CD8-positive, alpha-beta memory T cell (primary cell): ENCODE data around the gene GLRX. TPM values are rescaled to one million over a fixed set of nuclear protein-coding genes. Genes with fewer than 3 reads are reported as not detected.
A peak's percentile ranks its signal among the peaks of the same experiment; 100 is the strongest.

Experiments
- CTCF ChIA-PET: fragments of 350-600 bp; sonication (Branson Sonifier 250); formaldehyde crosslinking; loops from one replicate; lab custom pipeline; 2021; ENCODE audit warnings: antibody characterized with exemption; lab: Charles Lee
- POLR2A ChIA-PET: fragments of 350-600 bp; sonication (Branson Sonifier 250); formaldehyde crosslinking; loops from one replicate; lab custom pipeline; 2021; ENCODE audit warnings: antibody characterized with exemption; lab: Charles Lee
- DNase-seq, 5 donors: peaks; one replicate each; pipeline versions ENCODE4 v3.0.0 to v3.0.0-alpha.2; 2020 to 2022; ENCODE audit warnings: mixed read lengths in 1 of 5
- H3K27ac ChIP-seq: one replicate; pipeline ENCODE4 v1.7.0; 2013; ENCODE audit warnings: low read depth, mild to moderate bottlenecking, low read length, moderate library complexity
- H3K27me3 ChIP-seq: 2 replicates; pipeline ENCODE4 v1.7.0; 2013; ENCODE audit warnings: low read length, mild to moderate bottlenecking; ENCODE audit not compliant: insufficient read depth, poor library complexity, severe bottlenecking
- H3K36me3 ChIP-seq: 2 replicates; pipeline ENCODE4 v1.7.0; 2013; ENCODE audit warnings: mild to moderate bottlenecking, low read length, moderate library complexity; ENCODE audit not compliant: insufficient read depth
- H3K4me1 ChIP-seq: 2 replicates; pipeline ENCODE4 v1.7.0; 2013; ENCODE audit warnings: mild to moderate bottlenecking, low read length, moderate library complexity; ENCODE audit not compliant: insufficient read depth
- H3K4me3 ChIP-seq: 2 replicates; pipeline ENCODE4 v1.7.0; 2013; ENCODE audit warnings: mild to moderate bottlenecking, low read length
- H3K9me3 ChIP-seq: 2 replicates; pipeline ENCODE4 v1.7.0; 2013; ENCODE audit warnings: mild to moderate bottlenecking, low read length
- H3K27ac Mint-ChIP-seq, 8 donors: one replicate each; pipeline ENCODE4 v1.8.0; 2020 to 2021; ENCODE audit warnings: mixed read lengths in 8 of 8, mild to moderate bottlenecking in 6 of 8, inconsistent platforms in 3 of 8, moderate library complexity in 3 of 8
- H3K27me3 Mint-ChIP-seq, 2 donors: one replicate each; pipeline ENCODE4 v1.8.0; 2020 to 2021; ENCODE audit warnings: mixed read lengths in 2 of 2, mild to moderate bottlenecking in 1 of 2, moderate library complexity in 1 of 2
- H3K36me3 Mint-ChIP-seq, 3 donors: one replicate each; pipeline ENCODE4 v1.8.0; 2020 to 2021; ENCODE audit warnings: mixed read lengths in 3 of 3, inconsistent platforms in 1 of 3, mild to moderate bottlenecking in 1 of 3
- H3K4me1 Mint-ChIP-seq, 3 donors: one replicate each; pipeline ENCODE4 v1.8.0; 2020 to 2021; ENCODE audit warnings: mixed read lengths in 3 of 3, inconsistent platforms in 1 of 3, mild to moderate bottlenecking in 1 of 3
- H3K4me3 Mint-ChIP-seq, 7 donors: one replicate each; pipeline ENCODE4 v1.8.0; 2020 to 2021; ENCODE audit warnings: mixed read lengths in 7 of 7, mild to moderate bottlenecking in 6 of 7, moderate library complexity in 4 of 7, inconsistent platforms in 2 of 7
- H3K9me3 Mint-ChIP-seq, 5 donors: one replicate each; pipeline ENCODE4 v1.8.0; 2020 to 2022; ENCODE audit warnings: mixed read lengths in 5 of 5, mild to moderate bottlenecking in 3 of 5, moderate library complexity in 2 of 5, inconsistent platforms in 1 of 5
- polyA plus RNA-seq: library from polyadenylated mRNA; unstranded; fragments of 300-500 nt; fragmentation: Illumina TruSeq; gene quantifications from one replicate; pipeline ENCODE4 v1.2.3, GENCODE V29; 2021
- total RNA-seq, 2 experiments: library from RNA; stranded (reverse); gene quantifications; one replicate each; pipeline ENCODE4 v1.2.3, GENCODE V29; 2021

Gene GLRX
- total and polyA plus RNA-seq, 3 experiments from 2014 or later, result 22.2 to 240 (median 25.0) TPM

- POLR2A ChIA-PET, result interaction anchor here (0.6 to 1.1 kb wide), 2 partner anchors 70 to 216 kb away, joined by 3 read pairs; no protein-coding TSS in a partner anchor
- Mint-ChIP-seq H3K27me3 (no peaks in the 10 kb centered on the region), H3K27ac (no peak overlapping the region)
Measured at GRCh38 chr5:95850391-95850894, 27.9 kb upstream of the GLRX start.

DNA sequence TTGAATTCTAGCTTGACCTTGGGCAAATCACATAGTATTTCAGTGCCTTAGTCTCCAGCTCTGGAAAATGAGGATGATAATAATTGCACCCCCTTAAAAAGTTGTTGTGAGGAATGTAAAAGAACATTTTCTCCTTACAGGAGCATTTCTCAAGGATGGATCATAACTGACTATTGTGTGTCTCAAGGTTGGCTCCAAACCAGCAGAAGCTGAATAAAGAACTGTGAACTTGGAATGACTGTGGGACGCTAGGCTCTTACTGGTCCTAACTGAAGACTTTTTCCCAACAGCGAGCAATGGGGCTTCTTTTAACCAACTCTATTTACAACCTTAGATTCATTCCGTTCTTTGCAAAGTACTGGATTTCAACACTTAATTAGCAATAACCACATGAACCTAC is 26.2 kb upstream of the GLRX start:
- Mint-ChIP-seq H3K36me3 (no peaks in the 10 kb centered on the region), H3K4me3 (no peak overlapping the region), H3K27ac (no peak overlapping the region), H3K4me1 (peaks cover 0 to 3% (median 2%) of the 10 kb centered on the region in 3 donors), H3K27me3 (no peaks in the 10 kb centered on the region), H3K9me3 (no peaks in the 10 kb centered on the region)
- H3K4me3 ChIP-seq, result no peak overlapping the region
- POLR2A ChIA-PET, result no interaction called here
- no peaks in the 10 kb centered on the region for H3K4me1 ChIP-seq
- no peak overlapping the region for H3K27ac ChIP-seq
- no peaks in the 10 kb centered on the region for H3K36me3 ChIP-seq
- DNase-seq, result no peak
- CTCF ChIA-PET, result interaction anchor here (0.9 to 14.4 kb wide), 10 partner anchors 11 to 496 kb away, joined by 3 to 278 read pairs (median 4); no protein-coding TSS in a partner anchor
- no peaks in the 10 kb centered on the region for H3K9me3 ChIP-seq
- no peaks in the 10 kb centered on the region for H3K27me3 ChIP-seq

More at GRCh38 chr5:95850391-95850894, 27.9 kb upstream of the GLRX start:
- Histone ChIP-seq H3K27ac (no peak overlapping the region), H3K4me1 (no peaks in the 10 kb centered on the region), H3K9me3 (no peaks in the 10 kb centered on the region), H3K4me3 (no peak overlapping the region), H3K36me3 (no peaks in the 10 kb centered on the region), H3K27me3 (no peaks in the 10 kb centered on the region)
- no peak overlapping the region for H3K4me3 Mint-ChIP-seq
- CTCF ChIA-PET, result interaction anchor here (1.2 to 14.4 kb wide), 7 partner anchors 8 to 486 kb away, joined by 3 to 278 read pairs (median 5); partner anchors contain the start of gene RFESD
- peaks cover 0 to 3% (median 2%) of the 10 kb centered on the region in 3 donors for H3K4me1 Mint-ChIP-seq
- no peaks in the 10 kb centered on the region for H3K9me3 Mint-ChIP-seq
- DNase-seq, result no peak
- H3K36me3 Mint-ChIP-seq, result no peaks in the 10 kb centered on the region

- DNase-seq, result no peak
- no peaks in the 10 kb centered on the region for H3K36me3 ChIP-seq
- Mint-ChIP-seq H3K4me3 (no peak overlapping the region), H3K4me1 (peaks cover 12 to 13% (median 13%) of the 10 kb centered on the region in 3 donors), H3K36me3 (no peaks in the 10 kb centered on the region), H3K9me3 (no peaks in the 10 kb centered on the region), H3K27me3 (no peaks in the 10 kb centered on the region), H3K27ac (no peak overlapping the region)
- H3K9me3 ChIP-seq, result no peaks in the 10 kb centered on the region
- POLR2A ChIA-PET, result no interaction called here
- H3K27me3 ChIP-seq, result no peaks in the 10 kb centered on the region
- H3K27ac ChIP-seq, result no peak overlapping the region
- CTCF ChIA-PET, result interaction anchor here (1.0 to 14.4 kb wide), 16 partner anchors 10 to 203 kb away, joined by 3 to 278 read pairs (median 6); no protein-coding TSS in a partner anchor
- peaks cover 10% of the 10 kb centered on the region for H3K4me1 ChIP-seq
- H3K4me3 ChIP-seq, result no peak overlapping the region
Measured at GRCh38 chr5:95847261-95847592, 24.7 kb upstream of the GLRX start.

DNA sequence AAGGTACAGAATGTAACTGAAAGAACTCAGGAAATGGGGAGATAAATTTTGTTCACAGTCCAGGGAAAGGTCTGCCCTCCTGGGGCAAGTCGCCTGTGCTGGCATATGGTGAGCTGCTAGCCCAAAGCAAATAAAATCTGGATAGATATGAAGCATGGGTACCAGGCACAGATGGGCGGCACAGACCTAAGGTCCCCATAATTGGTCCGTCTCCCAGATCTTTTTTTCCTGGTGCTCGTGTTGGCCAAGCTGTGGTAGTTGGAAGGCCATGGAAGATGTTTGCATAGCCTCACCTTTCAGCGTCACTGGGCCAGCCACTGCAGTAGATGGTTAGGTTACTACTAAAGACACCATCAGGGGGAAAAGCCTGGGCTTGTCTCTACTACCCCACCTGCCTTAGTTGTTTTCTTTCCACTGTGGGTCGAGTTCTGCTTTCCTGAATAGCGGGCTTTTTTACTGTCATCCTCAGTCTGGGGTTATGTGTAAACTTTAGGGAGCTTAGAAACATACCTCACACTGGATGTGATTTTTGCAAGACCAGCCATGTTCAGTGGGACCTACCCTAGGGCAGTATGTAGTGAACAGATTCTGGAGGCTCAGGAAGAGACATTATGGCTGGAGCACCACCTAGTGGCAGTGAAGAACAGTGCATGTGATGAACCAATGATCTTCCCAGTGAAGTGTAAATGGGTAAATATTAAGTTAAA is 24.2 kb upstream of the GLRX start:
- Mint-ChIP-seq H3K36me3 (no peaks in the 10 kb centered on the region), H3K4me1 (peaks cover 12 to 13% (median 13%) of the 10 kb centered on the region in 3 donors), H3K27ac (peak overlapping the region in 2 of 8 donors; percentile 27 to 60), H3K4me3 (no peak overlapping the region), H3K27me3 (no peaks in the 10 kb centered on the region), H3K9me3 (no peaks in the 10 kb centered on the region)
- H3K4me3 ChIP-seq, result no peak overlapping the region
- H3K9me3 ChIP-seq, result no peaks in the 10 kb centered on the region
- ChIA-PET CTCF (interaction anchor here (0.6 to 14.4 kb wide), 18 partner anchors 11 to 202 kb away, joined by 3 to 278 read pairs (median 4); no protein-coding TSS in a partner anchor), POLR2A (no interaction called here)
- H3K4me1 ChIP-seq, result peaks cover 10% of the 10 kb centered on the region
- H3K36me3 ChIP-seq, result no peaks in the 10 kb centered on the region
- H3K27ac ChIP-seq, result no peak overlapping the region
- peak; percentile 48 to 77 (median 64) for DNase-seq
- no peaks in the 10 kb centered on the region for H3K27me3 ChIP-seq

DNA sequence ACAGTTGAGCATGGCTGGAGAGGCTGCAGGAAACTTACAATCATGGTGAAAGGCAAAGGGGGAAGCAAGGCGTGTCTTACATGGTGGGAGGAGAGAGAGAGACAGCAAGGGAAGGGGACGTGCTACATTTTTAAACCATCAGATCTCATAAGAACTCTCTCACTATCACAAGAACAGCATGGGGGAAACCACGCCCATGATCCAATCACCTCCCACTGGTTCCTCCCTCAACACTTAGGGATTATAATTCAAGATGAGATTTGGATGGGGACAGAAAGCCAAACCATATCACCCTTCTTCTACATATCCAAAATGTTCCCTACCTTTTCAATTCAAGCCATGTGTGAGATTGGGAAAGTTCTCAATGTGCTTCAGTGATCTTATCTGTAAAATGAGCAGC is 22.9 kb upstream of the GLRX start:
- H3K9me3 Mint-ChIP-seq, result no peaks in the 10 kb centered on the region
- no peak for DNase-seq
- H3K27me3 Mint-ChIP-seq, result no peaks in the 10 kb centered on the region
- H3K9me3 ChIP-seq, result no peaks in the 10 kb centered on the region
- H3K4me1 ChIP-seq, result peaks cover 10% of the 10 kb centered on the region
- peaks cover 12 to 13% (median 13%) of the 10 kb centered on the region in 3 donors for H3K4me1 Mint-ChIP-seq
- ChIA-PET CTCF (interaction anchor here (2.1 to 14.4 kb wide), 3 partner anchors 9 to 181 kb away, joined by 6 to 278 read pairs (median 17); no protein-coding TSS in a partner anchor), POLR2A (no interaction called here)
- no peaks in the 10 kb centered on the region for H3K27me3 ChIP-seq
- no peak overlapping the region for H3K4me3 ChIP-seq
- H3K27ac ChIP-seq, result no peak overlapping the region
- H3K27ac Mint-ChIP-seq, result peak overlapping the region in 2 of 8 donors; percentile 3 to 72
- no peaks in the 10 kb centered on the region for H3K36me3 Mint-ChIP-seq
- no peaks in the 10 kb centered on the region for H3K36me3 ChIP-seq
- no peak overlapping the region for H3K4me3 Mint-ChIP-seq

- Histone ChIP-seq H3K27ac (no peak overlapping the region), H3K27me3 (no peaks in the 10 kb centered on the region), H3K9me3 (no peaks in the 10 kb centered on the region), H3K36me3 (no peaks in the 10 kb centered on the region), H3K4me1 (peaks cover 10% of the 10 kb centered on the region), H3K4me3 (no peak overlapping the region)
- ChIA-PET CTCF (interaction anchor here (0.7 to 14.4 kb wide), 11 partner anchors 12 to 198 kb away, joined by 3 to 278 read pairs (median 5); partner anchors contain the start of genes GLRX and RFESD), POLR2A (interaction anchor here (0.6 to 1.4 kb wide), 5 partner anchors 26 to 221 kb away, joined by 3 to 7 read pairs (median 4); no protein-coding TSS in a partner anchor)
- Mint-ChIP-seq H3K27ac (peak overlapping the region in 4 of 8 donors; percentile 24 to 76 (median 46)), H3K4me1 (peaks cover 12 to 13% (median 13%) of the 10 kb centered on the region in 3 donors), H3K9me3 (no peaks in the 10 kb centered on the region), H3K4me3 (no peak overlapping the region), H3K27me3 (no peaks in the 10 kb centered on the region), H3K36me3 (no peaks in the 10 kb centered on the region)
- DNase-seq, result no peak
Measured at GRCh38 chr5:95843733-95844223, 21.3 kb upstream of the GLRX start.

DNA sequence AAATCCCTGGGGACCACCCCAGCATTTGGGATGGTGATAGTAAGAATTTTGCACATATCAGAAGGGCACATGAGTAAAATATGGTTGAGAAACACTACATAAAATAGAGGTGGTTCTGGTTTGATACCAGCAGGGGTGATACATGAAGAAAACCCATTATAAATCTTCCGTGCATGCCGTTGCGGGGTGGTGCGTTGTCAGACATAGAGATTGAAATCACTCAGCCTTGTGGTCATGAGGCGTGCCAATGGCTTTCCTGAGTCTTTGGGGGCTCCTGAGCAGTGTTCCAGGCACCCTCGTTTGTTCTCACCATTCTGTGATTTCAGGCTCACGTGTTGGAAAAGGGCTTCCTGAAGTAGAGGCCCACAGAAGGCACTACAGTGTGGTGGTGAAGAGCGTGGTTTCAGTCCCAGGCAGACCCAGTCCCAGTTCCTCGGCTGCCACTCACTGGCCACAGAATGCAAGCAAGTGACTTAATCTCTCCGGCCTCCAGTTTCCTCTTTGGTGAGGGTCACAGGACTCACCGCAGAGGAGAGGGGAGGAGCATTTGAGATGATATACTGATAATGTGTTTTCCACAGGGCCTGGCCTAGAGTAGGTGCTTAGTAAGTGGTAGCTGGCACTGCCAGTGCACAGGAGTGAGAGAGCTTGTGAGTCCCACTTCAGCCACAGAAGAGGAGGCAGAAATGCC is 20.5 kb upstream of the GLRX start:
- no peaks in the 10 kb centered on the region for H3K36me3 Mint-ChIP-seq

More for the DNA sequence above, 20.5 kb upstream of the GLRX start:
- ChIA-PET CTCF (interaction anchor here (0.7 to 14.4 kb wide), 10 partner anchors 11 to 197 kb away, joined by 3 to 278 read pairs (median 4); partner anchors contain the start of genes GLRX and RFESD), POLR2A (interaction anchor here (0.9 to 1.4 kb wide), 2 partner anchors 26 to 34 kb away, joined by 3 to 7 read pairs; no protein-coding TSS in a partner anchor)
- DNase-seq, result peak; percentile 29 to 61 (median 43)
- H3K9me3 Mint-ChIP-seq, result no peaks in the 10 kb centered on the region
- H3K27me3 Mint-ChIP-seq, result no peaks in the 10 kb centered on the region
- H3K4me3 ChIP-seq, result no peak overlapping the region
- H3K27ac Mint-ChIP-seq, result peak overlapping the region; percentile 48 to 94 (median 86)
- H3K4me1 Mint-ChIP-seq, result peaks cover 12 to 13% (median 13%) of the 10 kb centered on the region in 3 donors
- H3K4me1 ChIP-seq, result peaks cover 10% of the 10 kb centered on the region
- H3K4me3 Mint-ChIP-seq, result peak overlapping the region; percentile 16 to 78 (median 50)
- no peaks in the 10 kb centered on the region for H3K36me3 ChIP-seq
- no peak overlapping the region for H3K27ac ChIP-seq
- no peaks in the 10 kb centered on the region for H3K27me3 ChIP-seq
- no peaks in the 10 kb centered on the region for H3K9me3 ChIP-seq
